Glutamatergic neuron (in vitro differentiated cells): ENCODE results near the gene DOCK9. TPM values are rescaled to one million over a fixed set of nuclear protein-coding genes. Genes with fewer than 3 reads are reported as not detected.

Experiments used
- DNase-seq: peaks from one replicate; pipeline ENCODE4 v3.0.0; 2022
- H3K27ac Mint-ChIP-seq: one replicate; pipeline ENCODE4 v1.8.0; 2020; ENCODE audit warnings: mild to moderate bottlenecking, mixed read lengths, inconsistent platforms; ENCODE audit not compliant: unreplicated experiment
- H3K27me3 Mint-ChIP-seq: one replicate; pipeline ENCODE4 v1.8.0; 2020; ENCODE audit warnings: mild to moderate bottlenecking, moderate library complexity, mixed read lengths, inconsistent platforms; ENCODE audit not compliant: unreplicated experiment
- H3K36me3 Mint-ChIP-seq: one replicate; pipeline ENCODE4 v1.8.0; 2020; ENCODE audit warnings: mild to moderate bottlenecking, mixed read lengths, inconsistent platforms; ENCODE audit not compliant: unreplicated experiment
- H3K4me1 Mint-ChIP-seq: one replicate; pipeline ENCODE4 v1.8.0; 2020; ENCODE audit warnings: mild to moderate bottlenecking, low read depth, mixed read lengths, inconsistent platforms; ENCODE audit not compliant: unreplicated experiment
- H3K4me3 Mint-ChIP-seq: one replicate; pipeline ENCODE4 v1.8.0; 2020; ENCODE audit warnings: mild to moderate bottlenecking, mixed read lengths, inconsistent platforms; ENCODE audit not compliant: unreplicated experiment
- H3K9me3 Mint-ChIP-seq: one replicate; pipeline ENCODE4 v1.8.0; 2020; ENCODE audit warnings: mild to moderate bottlenecking, moderate library complexity, mixed read lengths, inconsistent platforms; ENCODE audit not compliant: unreplicated experiment
- CTCF ChIP-seq: fragments of 200-600 bp; sonication (generic); IDR thresholded peaks from one replicate; pipeline ENCODE4 v1.5.0; 2021; ENCODE audit not compliant: partially characterized antibody, unreplicated experiment
- total RNA-seq: library from RNA; stranded (reverse); fragmentation: NEBNext Ultra II Directional; extraction: Animal tissue kit (Norgen Biotek cat#: 25700); gene quantifications from one replicate; pipeline ENCODE4 v1.2.1, GENCODE V29; 2021; ENCODE audit not compliant: unreplicated experiment

The DOCK9 gene
- total RNA-seq, 1 donor from 2014 or later: 4.5 TPM

DNA sequence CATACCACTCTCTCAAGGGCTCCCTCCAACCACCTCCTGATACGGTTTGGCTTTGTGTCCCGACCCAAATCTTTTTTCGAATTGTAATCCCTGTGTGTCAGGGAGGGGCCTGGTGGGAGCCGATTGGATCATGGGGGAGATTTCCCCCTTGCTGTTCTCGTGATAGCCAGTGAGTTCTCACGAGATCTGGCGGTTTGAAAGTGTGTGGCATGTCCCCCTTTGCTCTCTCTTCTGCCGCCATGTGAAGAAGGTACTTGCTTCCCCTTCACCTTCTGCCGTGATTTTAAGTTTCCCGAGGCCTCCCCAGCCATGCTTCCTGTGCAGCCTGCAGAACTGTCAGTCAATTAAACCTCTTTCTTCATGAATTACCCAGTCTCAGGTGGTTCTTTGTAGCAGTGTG is 190.7 kb downstream of the DOCK9 start:
- H3K4me3 Mint-ChIP-seq: no peak overlapping the region
- peaks cover 4% of the 10 kb centered on the region for H3K27me3 Mint-ChIP-seq
- peaks cover 3% of the 10 kb centered on the region for H3K4me1 Mint-ChIP-seq
- no peak for TF ChIP-seq CTCF
- no peaks in the 10 kb centered on the region for H3K36me3 Mint-ChIP-seq
- H3K9me3 Mint-ChIP-seq: peaks cover 4% of the 10 kb centered on the region
- no peak overlapping the region for H3K27ac Mint-ChIP-seq
- DNase-seq: no peak

DNA sequence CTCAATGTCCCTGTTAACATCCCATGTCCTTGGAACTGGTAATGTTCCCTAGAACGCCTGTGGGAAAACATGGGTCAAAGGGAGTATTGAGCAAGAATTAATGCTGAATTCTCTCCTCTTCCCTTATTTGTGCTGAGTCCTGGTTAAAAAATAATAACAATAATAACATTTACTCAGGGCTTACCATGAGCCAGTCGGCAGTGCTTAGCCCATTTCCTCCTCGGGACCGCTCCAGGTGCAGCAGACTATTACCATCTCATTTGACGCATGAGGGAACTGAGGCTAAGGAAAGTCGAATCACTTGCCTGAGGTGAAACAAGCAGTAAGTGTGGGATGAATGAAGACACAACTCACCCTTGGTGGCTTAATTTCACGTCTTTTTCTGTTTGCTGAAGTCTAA is 191.8 kb downstream of the DOCK9 start:
- H3K36me3 Mint-ChIP-seq: no peaks in the 10 kb centered on the region
- H3K9me3 Mint-ChIP-seq: peaks cover 4% of the 10 kb centered on the region
- DNase-seq: no peak
- H3K4me3 Mint-ChIP-seq: no peak overlapping the region
- H3K4me1 Mint-ChIP-seq: peaks cover 3% of the 10 kb centered on the region
- no peak overlapping the region for H3K27ac Mint-ChIP-seq
- no peak for TF ChIP-seq CTCF
- H3K27me3 Mint-ChIP-seq: peaks cover 4% of the 10 kb centered on the region

GRCh38 chr13:98785405-98785804 is 192.5 kb downstream of the DOCK9 start:
- no peak for TF ChIP-seq CTCF
- no peak overlapping the region for H3K27ac Mint-ChIP-seq
- peaks cover 4% of the 10 kb centered on the region for H3K27me3 Mint-ChIP-seq
- no peaks in the 10 kb centered on the region for H3K36me3 Mint-ChIP-seq
- no peak for DNase-seq
- H3K4me1 Mint-ChIP-seq: peaks cover 3% of the 10 kb centered on the region
- no peak overlapping the region for H3K4me3 Mint-ChIP-seq
- peaks cover 4% of the 10 kb centered on the region for H3K9me3 Mint-ChIP-seq

DNA sequence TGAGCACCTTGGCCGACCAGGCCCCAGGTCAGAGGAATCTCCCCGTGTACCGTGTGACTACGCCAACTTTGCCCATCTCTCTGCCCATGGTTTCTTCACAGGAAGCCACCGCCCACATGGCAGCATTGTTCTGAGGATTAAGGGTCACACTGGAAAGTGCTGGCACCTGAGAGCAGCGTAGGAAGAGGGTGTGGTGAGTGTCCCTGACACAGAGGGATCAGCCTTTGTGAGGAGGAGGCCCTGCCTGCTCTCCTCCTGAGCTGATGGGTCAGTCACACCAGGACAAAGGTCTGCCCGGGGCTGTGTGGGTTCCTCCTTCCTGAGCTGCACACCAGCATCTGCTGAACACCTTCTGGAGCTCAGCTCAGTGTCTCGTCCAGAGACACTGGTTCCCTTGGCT is 193.2 kb downstream of the DOCK9 start:
- H3K27ac Mint-ChIP-seq: no peak overlapping the region
- no peak overlapping the region for H3K4me3 Mint-ChIP-seq
- peaks cover 3% of the 10 kb centered on the region for H3K4me1 Mint-ChIP-seq
- no peaks in the 10 kb centered on the region for H3K36me3 Mint-ChIP-seq
- DNase-seq: no peak
- H3K9me3 Mint-ChIP-seq: peaks cover 4% of the 10 kb centered on the region
- H3K27me3 Mint-ChIP-seq: peaks cover 4% of the 10 kb centered on the region
- TF ChIP-seq CTCF: no peak

DNA sequence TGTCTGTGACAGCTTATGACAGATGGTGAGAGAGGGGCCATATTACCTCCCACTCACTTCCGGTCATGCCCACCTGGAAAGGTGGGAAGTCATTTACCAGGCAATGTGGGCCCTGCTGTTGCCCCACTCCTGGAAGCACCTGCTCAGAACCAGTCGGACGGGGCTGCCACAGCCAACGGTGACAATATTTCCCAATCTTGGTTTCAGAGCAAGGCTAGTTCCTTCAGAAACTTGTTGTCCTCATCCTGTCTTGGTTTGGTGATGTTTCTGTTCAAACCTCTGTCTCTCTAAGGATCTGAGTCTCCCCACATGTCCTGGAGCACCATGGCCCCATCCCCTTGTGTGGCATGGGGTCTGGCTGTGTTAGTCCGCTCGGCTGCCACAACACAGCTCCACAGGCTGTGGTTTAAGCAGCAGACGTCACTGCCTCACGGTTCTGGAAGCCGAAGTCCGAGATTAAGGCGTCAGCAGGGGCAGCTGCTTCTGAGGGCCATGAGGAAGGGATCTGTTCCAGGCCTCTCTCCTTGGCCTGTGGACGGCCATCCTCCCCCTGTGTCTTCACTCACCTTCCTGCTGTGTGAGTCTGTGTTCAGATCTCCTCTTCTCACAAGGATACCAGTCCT is 193.9 kb downstream of the DOCK9 start:
- no peak for TF ChIP-seq CTCF
- Mint-ChIP-seq H3K4me1 (peaks cover 3% of the 10 kb centered on the region), H3K4me3 (no peak overlapping the region), H3K27ac (no peak overlapping the region), H3K36me3 (no peaks in the 10 kb centered on the region), H3K9me3 (peaks cover 4% of the 10 kb centered on the region), H3K27me3 (peaks cover 2% of the 10 kb centered on the region)
- no peak for DNase-seq
